RWPE2 (cell line): ENCODE data around the gene SERTM1.
A peak's percentile ranks its signal among the peaks of the same experiment; 100 is the strongest.

Source experiments
- ATAC-seq: fragments of 200-7000 bp; cut with Tn5 transposase; 3 replicates; pipeline ENCODE4 v1.9.1; 2021; ENCODE audit warnings: low read depth
- DNase-seq: peaks from one replicate; pipeline ENCODE4 v3.0.0-alpha.2; 2020; ENCODE audit warnings: low spot score
- H3K27ac ChIP-seq: fragments of 450-650 bp; 2 replicates; pipeline ENCODE4 v1.5.1; 2017; ENCODE audit warnings: mild to moderate bottlenecking; ENCODE audit not compliant: poor library complexity, severe bottlenecking
- H3K27me3 ChIP-seq: fragments of 250-450 bp; sonication (Bioruptor Pico); 2 replicates; pipeline ENCODE4 v1.5.1; 2021; ENCODE audit warnings: mild to moderate bottlenecking, moderate library complexity; ENCODE audit not compliant: insufficient read depth, poor library complexity, severe bottlenecking
- H3K36me3 ChIP-seq: fragments of 250-450 bp; sonication (Bioruptor Pico); 2 replicates; pipeline ENCODE4 v1.5.1; 2020; ENCODE audit warnings: low read depth, mild to moderate bottlenecking, moderate library complexity
- H3K4me1 ChIP-seq: fragments of 250-450 bp; sonication (Bioruptor Pico); 2 replicates; pipeline ENCODE4 v1.5.1; 2021; ENCODE audit warnings: mild to moderate bottlenecking, moderate library complexity; ENCODE audit not compliant: insufficient read depth, poor library complexity, severe bottlenecking
- H3K4me3 ChIP-seq: fragments of 250-450 bp; sonication (Bioruptor Pico); 2 replicates; pipeline ENCODE4 v1.5.1; 2021; ENCODE audit warnings: mild to moderate bottlenecking, moderate library complexity; ENCODE audit not compliant: severe bottlenecking
- H3K9me3 ChIP-seq: fragments of 250-450 bp; sonication (Bioruptor Pico); 2 replicates; pipeline ENCODE4 v1.5.1; 2021; ENCODE audit warnings: mild to moderate bottlenecking, moderate library complexity; ENCODE audit not compliant: severe bottlenecking
- TF ChIP-seq, protein P1 (sequence below): fragments of 450-650 bp; IDR thresholded peaks from one replicate; pipeline ENCODE4 v1.5.1; 2017; ENCODE audit warnings: mild to moderate bottlenecking, moderate library complexity; ENCODE audit not compliant: poor library complexity, severe bottlenecking

SERTM1 gene

DNA sequence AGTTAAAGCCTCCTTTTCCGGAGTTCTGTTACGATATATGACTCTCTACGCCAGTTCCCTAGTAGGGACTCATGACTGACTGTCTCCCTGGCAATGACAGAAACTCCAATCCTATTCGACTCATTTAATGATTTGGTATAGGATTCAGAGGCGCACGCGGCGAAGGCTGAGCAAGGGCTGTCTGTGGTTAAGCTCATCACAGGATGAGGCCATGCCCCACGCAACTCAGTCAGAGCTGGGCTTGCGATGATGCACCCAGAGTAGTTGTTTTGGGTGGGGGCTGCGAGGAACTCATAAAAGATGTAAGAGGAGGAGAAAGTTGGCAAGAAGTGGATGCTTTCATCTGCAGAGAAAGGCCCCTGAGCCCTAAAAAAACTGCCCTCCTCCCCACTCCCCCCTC is 468 bp upstream of the SERTM1 start:
- ATAC-seq (no peak), DNase-seq (no peak)
- Histone ChIP-seq H3K4me1 (no peaks in the 10 kb centered on the region), H3K27ac (no peak overlapping the region), H3K27me3 (peaks cover 47% of the 10 kb centered on the region), H3K4me3 (no peak overlapping the region), H3K36me3 (no peaks in the 10 kb centered on the region), H3K9me3 (no peaks in the 10 kb centered on the region)
- TF ChIP-seq, protein P1, sequence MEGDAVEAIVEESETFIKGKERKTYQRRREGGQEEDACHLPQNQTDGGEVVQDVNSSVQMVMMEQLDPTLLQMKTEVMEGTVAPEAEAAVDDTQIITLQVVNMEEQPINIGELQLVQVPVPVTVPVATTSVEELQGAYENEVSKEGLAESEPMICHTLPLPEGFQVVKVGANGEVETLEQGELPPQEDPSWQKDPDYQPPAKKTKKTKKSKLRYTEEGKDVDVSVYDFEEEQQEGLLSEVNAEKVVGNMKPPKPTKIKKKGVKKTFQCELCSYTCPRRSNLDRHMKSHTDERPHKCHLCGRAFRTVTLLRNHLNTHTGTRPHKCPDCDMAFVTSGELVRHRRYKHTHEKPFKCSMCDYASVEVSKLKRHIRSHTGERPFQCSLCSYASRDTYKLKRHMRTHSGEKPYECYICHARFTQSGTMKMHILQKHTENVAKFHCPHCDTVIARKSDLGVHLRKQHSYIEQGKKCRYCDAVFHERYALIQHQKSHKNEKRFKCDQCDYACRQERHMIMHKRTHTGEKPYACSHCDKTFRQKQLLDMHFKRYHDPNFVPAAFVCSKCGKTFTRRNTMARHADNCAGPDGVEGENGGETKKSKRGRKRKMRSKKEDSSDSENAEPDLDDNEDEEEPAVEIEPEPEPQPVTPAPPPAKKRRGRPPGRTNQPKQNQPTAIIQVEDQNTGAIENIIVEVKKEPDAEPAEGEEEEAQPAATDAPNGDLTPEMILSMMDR, result no peak

DNA sequence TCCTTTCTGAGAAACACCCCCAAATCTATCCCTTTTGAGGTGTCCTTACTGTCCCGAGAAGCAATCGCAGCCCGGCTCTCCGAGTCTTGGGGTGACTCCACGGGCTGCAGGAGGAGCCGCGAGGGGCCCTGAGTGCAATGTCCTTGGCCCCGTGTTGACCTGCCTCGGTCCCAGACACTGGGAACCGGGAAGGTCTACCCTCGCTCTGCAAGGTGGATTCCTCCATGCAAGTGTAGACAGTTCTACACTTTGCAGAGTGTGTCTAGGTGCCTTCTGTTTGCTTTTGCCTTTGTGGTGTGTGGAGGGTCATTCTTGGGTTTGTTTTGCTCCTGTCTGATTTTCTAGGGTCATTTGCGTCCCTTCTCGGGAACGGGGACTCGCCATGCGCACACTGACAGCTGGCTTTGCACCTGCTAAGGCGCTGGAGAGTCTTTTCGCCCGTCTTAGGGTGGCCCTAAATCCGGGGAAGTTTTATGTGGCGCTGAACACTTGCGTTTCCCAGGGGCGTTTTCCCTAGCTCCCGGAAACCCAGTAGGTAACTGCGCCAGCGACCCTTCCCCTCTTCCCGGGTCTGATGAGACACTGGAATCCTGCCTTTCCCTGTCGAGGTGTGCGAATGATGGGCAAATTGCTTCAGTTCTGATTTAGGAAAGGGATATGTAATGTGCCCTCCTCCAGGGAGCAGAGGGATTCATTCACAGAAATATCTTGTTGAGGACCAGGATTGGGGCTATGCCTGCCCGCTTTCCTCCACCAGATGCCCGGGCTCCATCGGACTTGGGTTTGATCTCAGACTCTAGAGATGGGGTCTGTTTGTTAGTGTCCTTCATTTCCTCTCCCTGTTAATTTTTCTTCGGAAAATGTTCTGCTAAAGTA is 755 bp downstream of the SERTM1 start:
- Histone ChIP-seq H3K27ac (no peak overlapping the region), H3K4me3 (no peak overlapping the region), H3K4me1 (no peaks in the 10 kb centered on the region), H3K9me3 (no peaks in the 10 kb centered on the region), H3K36me3 (no peaks in the 10 kb centered on the region), H3K27me3 (peaks cover 47% of the 10 kb centered on the region)
- TF ChIP-seq, protein P1, result no peak
- ATAC-seq, result peak; percentile 21; the same call in 1 of the 3 replicates
- no peak for DNase-seq

DNA sequence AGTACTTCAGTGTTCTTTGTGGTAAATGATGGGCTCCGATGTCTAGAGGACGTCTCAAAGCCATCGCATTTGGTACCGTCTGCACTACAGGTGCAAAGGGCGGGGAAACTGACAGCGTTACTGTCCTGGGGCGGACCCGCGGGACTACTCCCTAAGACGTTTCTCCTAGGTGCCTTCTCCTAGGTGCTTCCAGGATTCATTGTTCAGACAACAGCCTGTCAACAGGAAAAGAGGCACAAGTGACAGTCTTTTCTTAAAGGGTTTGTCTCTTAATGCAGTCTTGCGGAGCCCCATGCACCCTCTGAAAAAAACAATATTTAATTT is 1.4 kb downstream of the SERTM1 start:
- DNase-seq, result no peak
- Histone ChIP-seq H3K4me3 (no peak overlapping the region), H3K27ac (no peak overlapping the region), H3K36me3 (no peaks in the 10 kb centered on the region), H3K9me3 (no peaks in the 10 kb centered on the region), H3K4me1 (no peaks in the 10 kb centered on the region), H3K27me3 (peaks cover 47% of the 10 kb centered on the region)
- ATAC-seq, result no peak
- TF ChIP-seq, protein P1, result no peak

DNA sequence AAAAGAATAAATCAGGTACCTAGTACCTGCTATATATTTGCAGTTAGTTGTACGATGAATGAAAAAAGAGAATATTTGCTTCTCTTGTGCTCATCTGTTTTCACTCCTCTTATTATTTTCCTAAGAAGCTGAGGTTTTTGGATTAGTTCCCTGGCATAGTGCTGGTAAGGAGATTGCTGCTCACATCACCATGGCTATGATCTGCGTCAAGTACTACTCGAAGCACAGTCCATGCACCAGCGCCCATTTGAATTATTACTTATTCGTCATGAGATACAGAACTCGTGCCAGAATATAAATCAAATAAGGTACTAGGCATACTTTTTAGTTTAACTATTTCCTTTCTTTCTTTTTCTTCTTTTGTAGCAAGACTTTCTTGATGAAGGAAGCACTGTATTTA is 7.1 kb downstream of the SERTM1 start:
- TF ChIP-seq, protein P1, result no peak
- Histone ChIP-seq H3K27ac (no peak overlapping the region), H3K36me3 (no peaks in the 10 kb centered on the region), H3K9me3 (no peaks in the 10 kb centered on the region), H3K4me1 (no peaks in the 10 kb centered on the region), H3K27me3 (peaks cover 16% of the 10 kb centered on the region), H3K4me3 (no peak overlapping the region)
- no peak for DNase-seq
- ATAC-seq, result no peak
